Lung (tissue), 12 donors: Measurements from ENCODE around the gene CTAGE9. TPM values are rescaled to one million over a fixed set of nuclear protein-coding genes. Genes with fewer than 3 reads are reported as not detected.

Source experiments
- ATAC-seq: fragments of 200-7000 bp; cut with Tn5 transposase; one replicate; pipeline ENCODE4 v1.9.1; 2020; ENCODE audit warnings: moderate number of reproducible peaks; ENCODE audit not compliant: insufficient read depth, low FRiP score
- DNase-seq, 3 donors: peaks; one replicate each; pipeline ENCODE4 v3.0.0-alpha.2; 2013 to 2017
- H3K27ac ChIP-seq, 2 donors: one replicate each; pipeline ENCODE4 v1.5.1; 2013; ENCODE audit warnings: mild to moderate bottlenecking in 2 of 2, moderate library complexity in 2 of 2, control low read depth in 1 of 2, inconsistent platforms in 1 of 2, low read depth in 1 of 2, low read length in 1 of 2
- H3K27me3 ChIP-seq, 3 donors: one replicate each; pipeline ENCODE4 v1.5.1; 2013; ENCODE audit warnings: low read length in 2 of 3; ENCODE audit not compliant: control insufficient read depth in 3 of 3, insufficient read depth in 3 of 3
- H3K36me3 ChIP-seq, 4 donors: one replicate each; pipeline ENCODE4 v1.5.1; 2013; ENCODE audit warnings: low read length in 4 of 4, mild to moderate bottlenecking in 1 of 4, moderate library complexity in 1 of 4; ENCODE audit not compliant: control insufficient read depth in 4 of 4, insufficient read depth in 4 of 4
- H3K4me1 ChIP-seq, 5 donors: one replicate each; pipeline ENCODE4 v1.5.1; 2013; ENCODE audit warnings: low read length in 5 of 5, mild to moderate bottlenecking in 2 of 5, moderate library complexity in 1 of 5; ENCODE audit not compliant: control insufficient read depth in 5 of 5, insufficient read depth in 5 of 5
- H3K4me3 ChIP-seq: one replicate; pipeline ENCODE4 v1.5.1; 2013; ENCODE audit warnings: mild to moderate bottlenecking, control low read depth, moderate library complexity
- H3K9ac ChIP-seq, 2 donors: one replicate each; pipeline ENCODE4 v1.5.1; 2013; ENCODE audit warnings: low read length in 2 of 2, control low read depth in 1 of 2; ENCODE audit not compliant: insufficient read depth in 1 of 2
- H3K9me3 ChIP-seq, 4 donors: one replicate each; pipeline ENCODE4 v1.5.1; 2013; ENCODE audit warnings: low read length in 3 of 4, mild to moderate bottlenecking in 1 of 4, moderate library complexity in 1 of 4; ENCODE audit not compliant: control insufficient read depth in 4 of 4, insufficient read depth in 3 of 4
- WGBS, 2 donors: extraction: QIAGEN DNeasy Blood & Tissue Kit; methylation state at CpG; one replicate each; pipeline ENCODE4 v1.1.7; 2013; 5-methylcytosine and 5-hydroxymethylcytosine counted together
- polyA plus RNA-seq, 2 donors: library from polyadenylated mRNA; stranded (reverse); fragments of 200-250 nt; gene quantifications; one replicate each; pipeline ENCODE4 v1.2.1, GENCODE V29; 2013
- total RNA-seq, 2 donors: library from RNA; depleted of rRNA in 1 of 2; stranded (reverse); fragments of >200 nt in 1 of 2; gene quantifications; one replicate each; pipeline ENCODE4 v1.2.1, GENCODE V29; 2014 to 2021
- TF ChIP-seq, protein P1 (sequence below): IDR thresholded peaks from 2 replicates; pipeline ENCODE4 v1.5.1; 2012; ENCODE audit warnings: mild to moderate bottlenecking; ENCODE audit errors: control extremely low read depth, extremely low read depth
- donor health status: control.
- donor health status: control.
- donor health status: Bipolar disorder and iron deficiency.
- donor health status: healthy.
- donor health status: DM: yes; HTN: yes; CAD: no.

Gene CTAGE9
- total and polyA plus RNA-seq, 4 donors: not detected

DNA sequence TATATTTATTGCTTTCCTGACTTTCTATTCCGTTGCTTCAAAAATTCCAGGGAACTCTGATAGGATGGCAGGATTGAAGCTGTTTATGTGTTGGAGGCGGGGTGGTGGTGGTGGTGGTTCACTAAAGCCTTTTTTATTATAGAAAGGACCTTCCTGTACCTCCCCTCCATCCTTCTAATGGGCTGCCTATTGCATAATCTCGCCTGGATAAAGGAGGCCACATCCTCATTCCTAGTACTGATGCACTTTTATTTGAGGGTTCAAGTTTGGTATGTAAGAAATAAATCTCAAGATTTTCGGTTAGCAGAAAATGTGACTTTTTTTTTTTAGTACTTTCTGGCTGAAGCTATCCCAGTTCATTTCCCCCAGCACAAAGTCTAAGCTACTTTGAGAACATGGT, 18.7 kb upstream of the CTAGE9 start:
- 71 to 85% methylated on average over 4 of the region's 4 CpGs for WGBS, 2 donors
- TF ChIP-seq, protein P1, sequence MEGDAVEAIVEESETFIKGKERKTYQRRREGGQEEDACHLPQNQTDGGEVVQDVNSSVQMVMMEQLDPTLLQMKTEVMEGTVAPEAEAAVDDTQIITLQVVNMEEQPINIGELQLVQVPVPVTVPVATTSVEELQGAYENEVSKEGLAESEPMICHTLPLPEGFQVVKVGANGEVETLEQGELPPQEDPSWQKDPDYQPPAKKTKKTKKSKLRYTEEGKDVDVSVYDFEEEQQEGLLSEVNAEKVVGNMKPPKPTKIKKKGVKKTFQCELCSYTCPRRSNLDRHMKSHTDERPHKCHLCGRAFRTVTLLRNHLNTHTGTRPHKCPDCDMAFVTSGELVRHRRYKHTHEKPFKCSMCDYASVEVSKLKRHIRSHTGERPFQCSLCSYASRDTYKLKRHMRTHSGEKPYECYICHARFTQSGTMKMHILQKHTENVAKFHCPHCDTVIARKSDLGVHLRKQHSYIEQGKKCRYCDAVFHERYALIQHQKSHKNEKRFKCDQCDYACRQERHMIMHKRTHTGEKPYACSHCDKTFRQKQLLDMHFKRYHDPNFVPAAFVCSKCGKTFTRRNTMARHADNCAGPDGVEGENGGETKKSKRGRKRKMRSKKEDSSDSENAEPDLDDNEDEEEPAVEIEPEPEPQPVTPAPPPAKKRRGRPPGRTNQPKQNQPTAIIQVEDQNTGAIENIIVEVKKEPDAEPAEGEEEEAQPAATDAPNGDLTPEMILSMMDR: no peak
- Histone ChIP-seq H3K27ac (no peak overlapping the region), H3K27me3 (no peaks in the 10 kb centered on the region), H3K9ac (no peak overlapping the region), H3K4me1 (no peaks in the 10 kb centered on the region), H3K4me3 (no peak overlapping the region), H3K9me3 (no peaks in the 10 kb centered on the region), H3K36me3 (no peaks in the 10 kb centered on the region)
- DNase-seq (no peak), ATAC-seq (no peak)

DNA sequence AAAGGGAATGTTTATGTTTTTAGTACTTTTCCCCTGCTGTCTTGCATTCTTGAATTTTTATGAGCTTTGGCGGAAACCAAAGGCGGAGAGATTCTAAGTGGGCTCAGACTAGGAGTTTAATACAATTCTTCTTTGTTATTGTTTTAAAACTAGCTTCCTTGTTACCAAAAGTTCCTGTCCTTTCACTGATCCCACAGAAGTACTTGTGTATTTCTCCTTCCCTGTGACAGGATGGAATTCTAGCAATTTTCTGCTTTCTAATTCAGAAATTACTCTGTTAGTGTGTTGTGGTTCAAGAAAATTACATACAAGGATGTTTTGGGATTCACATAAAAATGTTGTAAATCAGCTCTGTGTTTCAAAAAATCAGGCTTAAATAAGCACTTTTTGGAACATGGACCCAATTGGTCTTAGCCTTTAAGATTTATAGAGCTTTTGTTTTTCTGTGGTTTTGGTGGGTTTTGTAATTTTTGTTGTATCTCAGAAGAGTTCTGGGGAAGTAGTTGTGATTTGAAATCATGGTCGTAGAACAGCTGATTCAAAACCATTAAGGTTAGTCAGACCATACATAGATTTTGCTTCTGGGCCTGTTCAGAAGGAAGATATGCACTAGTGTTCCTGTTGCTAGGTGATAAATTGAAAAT, 17.6 kb upstream of the CTAGE9 start:
- H3K4me3 ChIP-seq: no peak overlapping the region
- 67 to 80% methylated on average over 3 of the region's 3 CpGs for WGBS, 2 donors
- no peak for ATAC-seq
- no peaks in the 10 kb centered on the region for H3K4me1 ChIP-seq
- H3K27me3 ChIP-seq: no peaks in the 10 kb centered on the region
- H3K27ac ChIP-seq: no peak overlapping the region
- no peaks in the 10 kb centered on the region for H3K36me3 ChIP-seq
- TF ChIP-seq, protein P1: no peak
- no peak overlapping the region for H3K9ac ChIP-seq
- no peaks in the 10 kb centered on the region for H3K9me3 ChIP-seq
- no peak for DNase-seq

- no peaks in the 10 kb centered on the region for H3K27me3 ChIP-seq
- no peak for ATAC-seq
- H3K4me1 ChIP-seq: no peaks in the 10 kb centered on the region
- 83 to 89% methylated on average over 4 of the region's 4 CpGs for WGBS, 2 donors
- no peaks in the 10 kb centered on the region for H3K36me3 ChIP-seq
- H3K4me3 ChIP-seq: no peak overlapping the region
- H3K9me3 ChIP-seq: no peaks in the 10 kb centered on the region
- no peak for DNase-seq
- TF ChIP-seq, protein P1: no peak
- H3K9ac ChIP-seq: no peak overlapping the region
- H3K27ac ChIP-seq: no peak overlapping the region
These were observed 17.1 kb upstream of the CTAGE9 start for GRCh38 chr6:131727868-131728267.

DNA sequence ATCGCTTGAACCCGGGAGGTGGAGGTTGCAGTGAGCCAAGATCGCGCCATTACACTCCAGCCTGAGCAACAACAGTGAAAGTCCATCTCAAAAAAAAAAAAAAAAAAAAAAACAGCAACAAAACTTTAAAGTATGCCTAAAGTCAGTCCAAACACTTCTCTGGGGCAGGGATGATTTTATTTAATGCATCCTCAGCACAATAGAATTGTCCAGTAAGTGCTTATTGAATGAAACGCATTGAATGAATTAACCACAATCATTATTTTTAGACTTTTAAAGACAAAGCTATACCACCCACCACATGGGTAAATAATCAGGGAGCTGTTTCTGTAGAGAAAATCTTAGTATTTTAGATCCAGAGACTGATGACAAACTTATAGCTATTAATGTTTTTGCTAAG, 16.6 kb upstream of the CTAGE9 start:
- TF ChIP-seq, protein P1: no peak
- H3K36me3 ChIP-seq: no peaks in the 10 kb centered on the region
- WGBS, 2 donors: 98 to 99% methylated on average over 5 of the region's 5 CpGs
- no peak overlapping the region for H3K9ac ChIP-seq
- no peak for ATAC-seq
- H3K9me3 ChIP-seq: no peaks in the 10 kb centered on the region
- H3K4me3 ChIP-seq: no peak overlapping the region
- H3K27me3 ChIP-seq: no peaks in the 10 kb centered on the region
- no peak overlapping the region for H3K27ac ChIP-seq
- DNase-seq: no peak
- H3K4me1 ChIP-seq: no peaks in the 10 kb centered on the region
